C4-2B (cell line): ENCODE measurements around the gene WDR5.

ENCODE experiments used
- H3K27ac ChIP-seq: fragments of 450-650 bp; 2 replicates; pipeline ENCODE4 v1.5.1; 2017
- ZFX ChIP-seq: fragments of 450-650 bp; IDR thresholded peaks from 2 replicates; pipeline ENCODE4 v1.6.1; 2017
- TF ChIP-seq, protein P1 (sequence below): fragments of 450-650 bp; conservative IDR thresholded peaks from 2 replicates; pipeline ENCODE4 v1.5.1; 2017; ENCODE audit warnings: mild to moderate bottlenecking

Gene WDR5

DNA sequence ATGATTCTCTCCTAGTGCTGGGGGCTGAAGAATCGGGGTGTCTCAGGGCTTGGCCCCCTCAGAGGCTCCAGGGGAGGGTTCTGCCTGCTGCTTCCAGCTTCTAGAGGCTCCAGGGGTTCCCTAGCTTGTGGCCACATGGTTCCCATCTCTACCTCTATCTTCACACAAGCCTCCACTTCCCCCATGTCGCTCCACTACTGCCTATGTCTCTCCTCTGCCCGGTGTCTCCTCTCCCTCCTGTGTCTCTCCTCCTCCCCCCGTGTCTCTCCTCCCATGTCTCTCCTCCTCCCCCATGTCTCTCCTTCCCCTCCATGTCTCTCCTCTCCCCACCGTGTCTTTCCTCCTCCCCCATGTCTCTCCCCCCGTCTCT, 40.7 kb downstream of the WDR5 start:
- TF ChIP-seq, protein P1, sequence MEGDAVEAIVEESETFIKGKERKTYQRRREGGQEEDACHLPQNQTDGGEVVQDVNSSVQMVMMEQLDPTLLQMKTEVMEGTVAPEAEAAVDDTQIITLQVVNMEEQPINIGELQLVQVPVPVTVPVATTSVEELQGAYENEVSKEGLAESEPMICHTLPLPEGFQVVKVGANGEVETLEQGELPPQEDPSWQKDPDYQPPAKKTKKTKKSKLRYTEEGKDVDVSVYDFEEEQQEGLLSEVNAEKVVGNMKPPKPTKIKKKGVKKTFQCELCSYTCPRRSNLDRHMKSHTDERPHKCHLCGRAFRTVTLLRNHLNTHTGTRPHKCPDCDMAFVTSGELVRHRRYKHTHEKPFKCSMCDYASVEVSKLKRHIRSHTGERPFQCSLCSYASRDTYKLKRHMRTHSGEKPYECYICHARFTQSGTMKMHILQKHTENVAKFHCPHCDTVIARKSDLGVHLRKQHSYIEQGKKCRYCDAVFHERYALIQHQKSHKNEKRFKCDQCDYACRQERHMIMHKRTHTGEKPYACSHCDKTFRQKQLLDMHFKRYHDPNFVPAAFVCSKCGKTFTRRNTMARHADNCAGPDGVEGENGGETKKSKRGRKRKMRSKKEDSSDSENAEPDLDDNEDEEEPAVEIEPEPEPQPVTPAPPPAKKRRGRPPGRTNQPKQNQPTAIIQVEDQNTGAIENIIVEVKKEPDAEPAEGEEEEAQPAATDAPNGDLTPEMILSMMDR, result no peak
- no peak for TF ChIP-seq ZFX

DNA sequence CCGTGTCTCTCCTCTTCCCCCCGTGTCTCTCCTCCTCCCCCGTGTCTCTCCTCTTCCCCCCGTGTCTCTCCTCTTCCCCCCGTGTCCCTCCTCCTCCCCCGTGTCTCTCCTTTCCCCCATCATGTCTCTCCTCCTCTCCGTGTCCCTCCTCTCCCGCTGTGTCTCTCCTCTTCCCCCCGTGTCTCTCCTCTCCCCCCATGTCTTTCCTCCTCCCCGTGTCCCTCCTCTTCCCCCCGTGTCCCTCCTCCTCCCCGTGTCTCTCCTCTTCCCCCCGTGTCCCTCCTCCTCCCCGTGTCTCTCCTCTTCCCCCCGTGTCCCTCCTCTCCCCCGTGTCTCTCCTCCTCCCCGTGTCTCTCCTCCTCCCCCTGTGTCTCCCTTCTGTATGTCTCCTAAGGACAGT, 41.3 kb downstream of the WDR5 start:
- no peak for TF ChIP-seq ZFX
- TF ChIP-seq, protein P1, result no peak

More for the DNA sequence above, 40.7 kb downstream of the WDR5 start:
- H3K27ac ChIP-seq, result no peak overlapping the region

DNA sequence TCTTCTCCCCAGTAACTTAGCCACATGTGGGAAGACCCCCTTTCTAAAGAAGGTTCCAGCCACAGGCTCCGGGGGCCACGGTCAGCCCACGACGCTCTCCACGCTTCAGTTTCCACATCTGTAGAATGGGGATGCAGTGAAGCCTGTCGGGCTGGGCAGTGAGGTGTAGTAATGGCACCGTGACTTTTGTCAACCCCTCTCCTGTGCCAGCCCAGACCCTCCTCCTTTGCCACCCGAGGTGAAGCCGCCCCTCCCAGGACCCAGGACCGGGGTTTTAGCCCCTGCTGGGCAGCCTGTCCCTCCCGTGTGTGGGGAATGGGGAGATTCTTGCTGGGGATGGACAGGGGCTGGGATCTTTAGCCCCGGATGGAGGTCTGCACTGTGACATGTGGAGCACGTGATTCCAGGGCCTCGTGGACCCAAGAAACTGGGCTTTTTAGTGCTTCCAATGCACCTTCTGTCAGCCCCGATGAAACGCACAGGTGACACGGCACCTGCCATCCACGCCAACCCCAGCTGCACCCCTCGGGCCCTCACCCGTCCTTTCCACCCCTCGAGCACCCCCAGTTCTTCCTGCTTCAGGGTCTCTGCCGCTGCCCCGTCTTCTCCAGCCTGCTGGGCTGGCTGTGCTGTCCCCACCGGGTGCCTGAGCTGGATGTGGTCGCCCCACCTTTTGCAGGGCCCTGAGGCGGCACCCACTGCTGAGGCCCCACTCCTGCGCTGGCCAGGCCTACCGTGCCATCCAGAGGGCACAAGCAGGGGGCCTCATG, 41.9 kb downstream of the WDR5 start:
- no peak overlapping the region for H3K27ac ChIP-seq
- TF ChIP-seq ZFX, result no peak
- TF ChIP-seq, protein P1, result no peak

More for the DNA sequence above, 41.3 kb downstream of the WDR5 start:
- H3K27ac ChIP-seq, result no peak overlapping the region

DNA sequence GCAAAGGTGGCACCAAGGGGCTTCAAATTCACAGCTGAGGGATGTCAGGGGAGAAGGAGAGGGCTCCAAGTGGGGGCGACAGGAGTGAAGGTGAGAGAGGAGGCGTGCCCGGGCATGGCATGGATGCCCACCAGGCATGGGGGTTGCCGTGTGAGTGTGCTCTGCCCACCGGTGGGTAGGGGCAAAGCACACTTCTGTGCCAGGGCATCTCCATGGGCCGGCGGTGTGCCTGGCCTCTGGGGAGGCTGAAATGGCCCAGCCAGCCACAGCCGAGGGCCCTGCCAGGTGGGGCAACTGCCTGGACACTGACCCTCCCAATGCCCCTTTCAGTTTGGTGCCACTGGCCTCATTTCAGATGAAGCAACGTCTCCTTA, 42.5 kb downstream of the WDR5 start:
- H3K27ac ChIP-seq, result no peak overlapping the region
- TF ChIP-seq, protein P1, result no peak
- no peak for TF ChIP-seq ZFX

DNA sequence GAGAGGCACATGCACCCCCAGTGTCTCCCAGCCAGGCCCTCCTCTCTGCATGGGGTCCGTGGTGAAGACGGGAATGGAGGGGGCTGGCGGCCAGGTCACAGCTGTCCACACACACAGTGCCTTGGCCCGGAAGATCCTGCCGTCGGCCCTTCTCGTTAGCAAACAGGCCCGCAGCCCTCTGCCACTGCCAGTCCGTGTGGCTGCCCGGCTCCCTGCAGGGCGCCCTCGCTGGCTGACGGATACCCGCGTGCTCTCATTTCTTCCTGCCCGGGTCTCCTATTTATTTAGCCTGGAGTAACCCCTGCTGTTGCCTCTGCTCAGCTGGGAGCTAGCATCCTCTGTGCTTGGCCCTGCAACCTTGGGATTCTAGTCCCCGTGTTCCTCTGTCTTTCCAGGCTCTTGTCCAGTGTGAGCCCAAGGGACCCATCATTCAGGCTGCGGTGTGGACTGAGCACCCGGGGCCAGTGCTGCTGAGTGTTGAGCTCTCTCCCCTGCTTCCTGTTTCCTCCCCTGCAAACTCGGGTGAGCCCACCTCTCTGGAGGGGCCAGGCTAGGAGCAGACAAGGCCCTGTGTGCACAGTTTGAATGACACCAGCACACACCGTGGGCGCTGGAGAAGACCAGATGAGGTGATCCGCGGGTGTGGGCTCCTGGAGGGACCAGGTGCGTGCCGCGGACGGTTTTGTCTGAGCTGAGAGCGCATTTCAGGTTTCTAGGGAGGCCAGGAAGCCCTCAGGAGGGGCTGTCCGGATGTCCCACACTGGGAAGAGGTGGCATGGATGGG, 43.1 kb downstream of the WDR5 start:
- H3K27ac ChIP-seq, result no peak overlapping the region
- no peak for TF ChIP-seq ZFX
- TF ChIP-seq, protein P1, result no peak

DNA sequence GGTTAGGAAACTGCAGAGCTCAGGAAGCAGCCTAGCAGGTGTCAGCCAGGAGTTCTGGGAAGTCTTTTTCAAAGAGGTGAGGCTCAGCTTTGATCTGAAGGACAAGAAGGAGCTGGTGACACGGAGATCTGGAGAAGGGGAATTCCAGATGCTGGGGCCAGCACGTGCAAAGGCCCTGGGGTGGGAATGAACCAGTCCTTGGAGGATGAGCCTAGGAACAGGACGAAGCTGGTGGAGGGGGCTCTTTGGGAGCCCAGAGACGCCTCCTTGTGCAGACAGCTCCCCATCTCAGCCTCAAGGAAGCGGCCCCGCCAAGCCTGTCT, 43.7 kb downstream of the WDR5 start:
- TF ChIP-seq ZFX, result no peak
- TF ChIP-seq, protein P1, result no peak
- H3K27ac ChIP-seq, result no peak overlapping the region

DNA sequence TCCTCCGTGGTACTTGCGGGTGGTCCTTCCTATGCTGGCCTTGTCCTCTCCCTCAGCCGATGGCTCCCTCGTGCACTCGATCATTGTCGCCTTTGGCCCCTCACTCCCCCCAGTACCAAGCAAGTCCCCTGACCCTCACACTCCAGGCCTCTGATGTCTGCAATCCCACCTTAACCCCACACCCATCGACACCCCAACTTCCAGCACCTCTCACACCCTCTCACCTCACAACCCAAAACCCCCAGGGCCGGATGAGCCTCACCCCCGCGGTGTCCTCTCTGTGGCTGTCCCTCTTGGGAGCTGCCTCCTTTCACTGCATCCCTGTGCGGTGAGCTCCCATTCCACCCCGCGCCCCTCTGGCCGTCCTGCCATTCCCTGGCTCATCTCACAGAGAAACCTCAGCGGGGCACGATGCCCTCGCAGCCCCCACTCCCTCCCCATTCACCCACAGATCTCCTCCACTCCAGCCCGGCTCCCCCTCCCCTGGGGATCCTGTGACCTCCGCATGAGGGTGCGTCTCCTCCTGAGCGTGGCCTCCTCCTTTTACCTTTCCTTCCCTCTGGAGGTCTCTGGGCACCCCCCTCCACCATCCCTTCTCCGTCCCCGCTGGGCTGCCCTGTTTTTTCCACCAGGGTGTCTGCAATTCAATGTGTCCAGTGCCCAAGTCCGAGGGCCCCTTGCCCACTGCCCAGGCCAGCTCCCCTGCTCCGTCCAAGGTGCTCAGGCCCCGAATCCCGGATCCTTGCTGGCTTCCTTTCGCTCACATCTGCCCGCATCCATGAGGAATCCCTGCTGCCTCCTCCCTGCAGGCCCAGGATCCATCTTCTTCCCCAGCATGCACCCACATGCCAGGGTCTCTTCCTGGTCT, 44.3 kb downstream of the WDR5 start:
- no peak for TF ChIP-seq ZFX
- TF ChIP-seq, protein P1, result no peak
- no peak overlapping the region for H3K27ac ChIP-seq
